HepG2 (cell line): Measurements from ENCODE around the gene GPC6. TPM values are rescaled to one million over a fixed set of nuclear protein-coding genes. Genes with fewer than 3 reads are reported as not detected.

Experiments
- AHDC1 ChIP-seq: sonication (generic); formaldehyde crosslinking; IDR thresholded peaks from 2 replicates; pipeline ENCODE4 v1.5.1; 2020; ENCODE audit warnings: mild to moderate bottlenecking, missing genetic modification reagents, borderline replicate concordance
- ATF3 ChIP-seq: sonication (generic); formaldehyde crosslinking; IDR thresholded peaks from 2 replicates; pipeline ENCODE4 v1.4.0; 2020; ENCODE audit warnings: missing genetic modification reagents
- CENPBD1 ChIP-seq: sonication (generic); formaldehyde crosslinking; IDR thresholded peaks from 2 replicates; pipeline ENCODE4 v1.8.0; 2022; ENCODE audit warnings: missing genetic modification reagents, low read depth, mild to moderate bottlenecking, borderline replicate concordance
- ETV6 ChIP-seq: sonication (generic); formaldehyde crosslinking; conservative IDR thresholded peaks from 2 replicates; pipeline ENCODE4 v1.4.0; 2020; ENCODE audit warnings: missing genetic modification reagents
- GATAD1 ChIP-seq: IDR thresholded peaks from 2 replicates; pipeline ENCODE4 v1.6.1; 2016; ENCODE audit warnings: missing genetic modification reagents, missing compliant biosample characterization
- MED1 ChIP-seq: sonication (generic); formaldehyde crosslinking; IDR thresholded peaks from 2 replicates; pipeline ENCODE4 v1.4.0; 2020; ENCODE audit warnings: missing genetic modification reagents
- NFRKB ChIP-seq: fragments of 450-650 bp; IDR thresholded peaks from 2 replicates; pipeline ENCODE4 v1.6.1; 2017
- NR2C2 ChIP-seq: sonication (generic); formaldehyde crosslinking; IDR thresholded peaks from 2 replicates; pipeline ENCODE4 v1.4.0; 2020; ENCODE audit warnings: missing genetic modification reagents, mild to moderate bottlenecking, moderate library complexity, borderline replicate concordance
- PRDM10 ChIP-seq: sonication (generic); formaldehyde crosslinking; IDR thresholded peaks from 2 replicates; pipeline ENCODE4 v1.4.0; 2020; ENCODE audit warnings: low read depth, missing genetic modification reagents
- RBFOX2 ChIP-seq: fragments of 200-400 bp; formaldehyde crosslinking; IDR thresholded peaks from 2 replicates; pipeline ENCODE4 v1.6.1; 2017; ENCODE audit warnings: low read depth, mild to moderate bottlenecking, low read length
- SETDB1 ChIP-seq: sonication (generic); formaldehyde crosslinking; IDR thresholded peaks from 2 replicates; pipeline ENCODE4 v1.5.1; 2020; ENCODE audit warnings: missing genetic modification reagents, mild to moderate bottlenecking, borderline replicate concordance
- ZNF282 ChIP-seq: fragments of 450-650 bp; IDR thresholded peaks from 2 replicates; pipeline ENCODE4 v1.6.1; 2018; ENCODE audit not compliant: partially characterized antibody
- ZNF337 ChIP-seq: sonication (generic); formaldehyde crosslinking; IDR thresholded peaks from 2 replicates; pipeline ENCODE4 v1.5.1; 2020; ENCODE audit warnings: missing genetic modification reagents, low read depth, mild to moderate bottlenecking, borderline replicate concordance
- ZNF597 ChIP-seq: sonication (generic); formaldehyde crosslinking; IDR thresholded peaks from 2 replicates; pipeline ENCODE4 v1.5.0; 2020; ENCODE audit warnings: missing genetic modification reagents
- ZNF614 ChIP-seq: IDR thresholded peaks from 2 replicates; pipeline ENCODE4 v1.6.1; 2018; ENCODE audit warnings: missing biosample characterization, missing genetic modification reagents, inconsistent platforms, borderline replicate concordance
- ZNF710 ChIP-seq: sonication (generic); formaldehyde crosslinking; IDR thresholded peaks from 2 replicates; pipeline ENCODE4 v1.5.0; 2020; ENCODE audit warnings: mild to moderate bottlenecking, missing genetic modification reagents, borderline replicate concordance
- polyA plus RNA-seq, 8 experiments: library from polyadenylated mRNA; depleted of rRNA in 3 of 8; stranded (reverse) in 7 of 8; unstranded in 1 of 8; fragments of >200 nt; fragmentation: Illumina TruSeq in 4 of 8; extraction: Trizol in 4 of 8; gene quantifications; 2 replicates each; pipeline versions ENCODE4 v1.2.1 to v1.2.3, GENCODE V29; 2011 to 2016; ENCODE audit warnings: low read depth in 4 of 8, missing spikeins in 1 of 8, mixed read lengths in 1 of 8; ENCODE audit not compliant: insufficient read depth in 1 of 8
- total RNA-seq, 5 experiments: library from RNA; depleted of rRNA; stranded (reverse); fragments of >200 nt; fragmentation: Illumina TruSeq; extraction: Trizol; gene quantifications; 2 replicates each; pipeline ENCODE4 v1.2.3, GENCODE V29; 2016; ENCODE audit warnings: low read depth in 1 of 5

GPC6 gene
- total and polyA plus RNA-seq, 2 of the 13 experiments (the other 11 are each of a cell fraction or from before 2014, with no cell fraction given), result 24.5 to 33.9 TPM

GRCh38 chr13:93248627-93249047 lies 22.0 kb downstream of the GPC6 start (continued):
- peak; percentile 70; the same call in 1 of the 2 replicates for TF ChIP-seq PRDM10 (CRISPR knock-in tag)
- TF ChIP-seq ZNF710 (CRISPR knock-in tag), result peak; percentile 67; the same call in 1 of the 2 replicates
- TF ChIP-seq CENPBD1 (CRISPR knock-in tag), result no peak
- TF ChIP-seq NR2C2 (CRISPR knock-in tag), result no peak
- TF ChIP-seq ZNF614 (CRISPR knock-in tag), result peak; percentile 90
- TF ChIP-seq ZNF337 (CRISPR knock-in tag), result peak; percentile 91; the same call in 1 of the 2 replicates
- 0 out of 2 replicates have a peak, but pooled peaks have one; percentile 55 for TF ChIP-seq ETV6 (CRISPR knock-in tag)
- peak; percentile 74; the same call in 1 of the 2 replicates for TF ChIP-seq GATAD1
- TF ChIP-seq AHDC1 (CRISPR knock-in tag), result peak; percentile 77
- TF ChIP-seq RBFOX2, result no peak; the same call in 1 of the 2 replicates
- no peak for TF ChIP-seq NFRKB
- TF ChIP-seq ATF3, result 0 out of 2 replicates have a peak, but pooled peaks have one; percentile 30
- no peak for TF ChIP-seq SETDB1
- TF ChIP-seq ZNF282, result no peak
- peak; percentile 87 for TF ChIP-seq MED1 (CRISPR knock-in tag)
- TF ChIP-seq ZNF597 (CRISPR knock-in tag), result no peak
